Occipital lobe (tissue), 2 donors: Measurements from ENCODE around the gene TMEM178B. TPM values are rescaled to one million over a fixed set of nuclear protein-coding genes. Genes with fewer than 3 reads are reported as not detected.
"Not testable (repeated sequence)": the region's sequence is repeated elsewhere in the genome, so short reads cannot be mapped to it uniquely, and the experiment has no call there.

ENCODE experiments used
- DNase-seq: peaks from one replicate; lab custom pipeline; 2025; lab: John Stamatoyannopoulos, UW
- total RNA-seq: library from RNA; depleted of rRNA; stranded (reverse); fragments of >200 nt; gene quantifications from one replicate; pipeline ENCODE4 v1.2.3, GENCODE V29; 2014

Gene TMEM178B
- total RNA-seq, 1 donor from 2014 or later: 50.7 TPM

GRCh38 chr7:141381794-141382427 lies 308.0 kb downstream of the TMEM178B start:
- DNase-seq: no peak

- not testable (repeated sequence) for DNase-seq
These were observed 309.5 kb downstream of the TMEM178B start for GRCh38 chr7:141383356-141383755.

- DNase-seq: no peak
These were observed 313.0 kb downstream of the TMEM178B start for GRCh38 chr7:141386881-141387280.

GRCh38 chr7:141387521-141388217 lies 313.8 kb downstream of the TMEM178B start:
- DNase-seq: no peak

- no peak for DNase-seq
These were observed 315.4 kb downstream of the TMEM178B start for GRCh38 chr7:141389140-141389796.

GRCh38 chr7:141390339-141390738 lies 316.5 kb downstream of the TMEM178B start:
- no peak for DNase-seq

- DNase-seq: no peak
These were observed 319.2 kb downstream of the TMEM178B start for GRCh38 chr7:141393056-141393455.

- no peak for DNase-seq
These were observed 323.6 kb downstream of the TMEM178B start for GRCh38 chr7:141397236-141398163.

- no peak for DNase-seq
These were observed 326.5 kb downstream of the TMEM178B start for GRCh38 chr7:141400356-141400755.

GRCh38 chr7:141402277-141402996 lies 328.6 kb downstream of the TMEM178B start:
- DNase-seq: no peak

GRCh38 chr7:141403846-141404245 lies 330.0 kb downstream of the TMEM178B start:
- not testable (repeated sequence) for DNase-seq

GRCh38 chr7:141406347-141406746 lies 332.5 kb downstream of the TMEM178B start:
- DNase-seq: no peak

GRCh38 chr7:141407893-141408292 lies 334.0 kb downstream of the TMEM178B start:
- no peak for DNase-seq

GRCh38 chr7:141408440-141408839 lies 334.6 kb downstream of the TMEM178B start:
- no peak for DNase-seq

- no peak for DNase-seq
These were observed 335.4 kb downstream of the TMEM178B start for GRCh38 chr7:141409219-141409618.

GRCh38 chr7:141409801-141410329 lies 336.0 kb downstream of the TMEM178B start:
- no peak for DNase-seq

GRCh38 chr7:141410353-141411000 lies 336.6 kb downstream of the TMEM178B start:
- DNase-seq: no peak

GRCh38 chr7:141411133-141411532 lies 337.3 kb downstream of the TMEM178B start:
- DNase-seq: no peak

- no peak for DNase-seq
These were observed 342.1 kb downstream of the TMEM178B start for GRCh38 chr7:141415999-141416398.

- no peak for DNase-seq
These were observed 342.9 kb downstream of the TMEM178B start for GRCh38 chr7:141416650-141417270.
